ENCODE results near the gene CFAP221.

- TF ChIP-seq CTCF (IDR thresholded peaks at IDR 0.05), result no peak
- no peak for TF ChIP-seq POLR2A (IDR thresholded peaks at IDR 0.05)
Observed at GRCh38 chr2:119674711-119675500, 130.7 kb downstream of the CFAP221 start.

All from body of pancreas (tissue), 4 donors.